ENCODE measurements around the gene CCDC92. TPM values are rescaled to one million over a fixed set of nuclear protein-coding genes. Genes with fewer than 3 reads are reported as not detected.

Gene CCDC92
- total and polyA plus RNA-seq, 10 of the 15 experiments (the other 5 are each of a cell fraction or from before 2014, with no cell fraction given): 0.53 to 11.8 (median 4.2) TPM

DNA sequence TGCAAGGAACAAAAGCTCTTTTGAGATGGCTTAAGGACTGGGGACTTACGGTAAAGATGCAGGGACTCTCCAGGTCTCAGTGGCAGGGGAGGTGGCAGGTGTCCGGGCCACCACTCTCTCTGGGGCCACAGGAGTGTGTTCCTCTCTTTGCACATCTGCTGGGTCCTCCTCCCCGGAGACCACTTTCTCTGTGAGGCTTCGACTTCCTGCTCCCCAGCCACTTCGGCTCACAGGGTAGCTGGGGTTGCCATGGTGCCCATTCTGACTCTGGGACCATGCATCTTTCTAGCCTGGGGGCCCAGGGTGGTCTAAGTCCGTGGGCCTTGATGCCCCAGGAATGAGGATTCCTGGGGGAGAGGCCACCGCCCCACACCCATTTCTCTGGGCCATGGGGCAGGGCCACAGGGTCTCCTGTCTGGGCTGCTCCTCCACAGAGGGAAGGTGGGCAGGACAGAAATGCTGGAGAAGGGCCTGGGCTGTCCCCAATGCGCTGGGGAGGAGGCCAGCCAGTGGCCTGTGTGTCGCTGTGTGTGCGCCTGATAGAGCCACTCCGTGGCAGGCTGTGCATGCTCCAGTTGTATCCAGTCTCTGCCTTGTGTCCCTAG is 38.5 kb downstream of the CCDC92 start (continued):
- no peak for TF ChIP-seq E2F4 (IDR thresholded peaks at IDR 0.05; ENCODE audit: low read depth, low read length)
- TF ChIP-seq PKNOX1 (IDR thresholded peaks at IDR 0.05): no peak
- TF ChIP-seq, protein P1, sequence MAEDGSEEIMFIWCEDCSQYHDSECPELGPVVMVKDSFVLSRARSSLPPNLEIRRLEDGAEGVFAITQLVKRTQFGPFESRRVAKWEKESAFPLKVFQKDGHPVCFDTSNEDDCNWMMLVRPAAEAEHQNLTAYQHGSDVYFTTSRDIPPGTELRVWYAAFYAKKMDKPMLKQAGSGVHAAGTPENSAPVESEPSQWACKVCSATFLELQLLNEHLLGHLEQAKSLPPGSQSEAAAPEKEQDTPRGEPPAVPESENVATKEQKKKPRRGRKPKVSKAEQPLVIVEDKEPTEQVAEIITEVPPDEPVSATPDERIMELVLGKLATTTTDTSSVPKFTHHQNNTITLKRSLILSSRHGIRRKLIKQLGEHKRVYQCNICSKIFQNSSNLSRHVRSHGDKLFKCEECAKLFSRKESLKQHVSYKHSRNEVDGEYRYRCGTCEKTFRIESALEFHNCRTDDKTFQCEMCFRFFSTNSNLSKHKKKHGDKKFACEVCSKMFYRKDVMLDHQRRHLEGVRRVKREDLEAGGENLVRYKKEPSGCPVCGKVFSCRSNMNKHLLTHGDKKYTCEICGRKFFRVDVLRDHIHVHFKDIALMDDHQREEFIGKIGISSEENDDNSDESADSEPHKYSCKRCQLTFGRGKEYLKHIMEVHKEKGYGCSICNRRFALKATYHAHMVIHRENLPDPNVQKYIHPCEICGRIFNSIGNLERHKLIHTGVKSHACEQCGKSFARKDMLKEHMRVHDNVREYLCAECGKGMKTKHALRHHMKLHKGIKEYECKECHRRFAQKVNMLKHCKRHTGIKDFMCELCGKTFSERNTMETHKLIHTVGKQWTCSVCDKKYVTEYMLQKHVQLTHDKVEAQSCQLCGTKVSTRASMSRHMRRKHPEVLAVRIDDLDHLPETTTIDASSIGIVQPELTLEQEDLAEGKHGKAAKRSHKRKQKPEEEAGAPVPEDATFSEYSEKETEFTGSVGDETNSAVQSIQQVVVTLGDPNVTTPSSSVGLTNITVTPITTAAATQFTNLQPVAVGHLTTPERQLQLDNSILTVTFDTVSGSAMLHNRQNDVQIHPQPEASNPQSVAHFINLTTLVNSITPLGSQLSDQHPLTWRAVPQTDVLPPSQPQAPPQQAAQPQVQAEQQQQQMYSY (CRISPR knock-in tag; IDR thresholded peaks at IDR 0.05): no peak
- TF ChIP-seq E4F1 (IDR thresholded peaks at IDR 0.05; ENCODE audit: borderline replicate concordance, partially characterized antibody): no peak

Data from GM12878 (cell line).